ENCODE results near the gene MRPS25.

GRCh38 chr3:15056676-15057404, 8.3 kb downstream of the MRPS25 start:
- TF ChIP-seq TP53 (CRISPR knock-in tag; IDR thresholded peaks at IDR 0.05) = no peak
- no peak for TF ChIP-seq CBFB (CRISPR knock-in tag; IDR thresholded peaks at IDR 0.05; ENCODE audit: low read depth)
- TF ChIP-seq CTCF (IDR thresholded peaks at IDR 0.05) = no peak
- no peak for TF ChIP-seq ATF1 (CRISPR knock-in tag; IDR thresholded peaks at IDR 0.05)
- no peak for TF ChIP-seq JUN (CRISPR knock-in tag; IDR thresholded peaks at IDR 0.05)
